ENCODE measurements around the gene ECHS1.

GRCh38 chr10:133401981-133402725 lies 29.0 kb upstream of the ECHS1 start:
- TF ChIP-seq SRF (IDR thresholded peaks at IDR 0.05; ENCODE audit: low read depth, low read length) (no peak), JUND (IDR thresholded peaks at IDR 0.05; ENCODE audit: low read length) (no peak), CTCF (IDR thresholded peaks at IDR 0.05; ENCODE audit: control extremely low read depth in 1 of 3, insufficient read depth in 1 of 3, low read depth in 1 of 3, low read length in 3 of 3) (no peak), HDAC6 (IDR thresholded peaks at IDR 0.05; ENCODE audit: low read depth, low read length) (no peak), RXRA (IDR thresholded peaks at IDR 0.05; ENCODE audit: insufficient read depth, low read depth, low read length) (no peak)
